K562 (cell line): ENCODE results near the gene ZDHHC16. TPM values are rescaled to one million over a fixed set of nuclear protein-coding genes. Genes with fewer than 3 reads are reported as not detected.

Experiments used
- ATAC-seq: fragments of 200-7000 bp; cut with Tn5 transposase; 3 replicates; pipeline ENCODE4 v1.9.1; 2020; ENCODE audit warnings: moderate library complexity
- BruUV-seq: library from RNA; stranded (reverse); fragments of 400-500 nt; replicated peaks from 2 replicates; lab custom pipeline; 2021; lab: Mats Ljungman, UMichigan
- CTCF ChIA-PET: fragments of 300-600 bp; formaldehyde crosslinking; extraction: SDS; loops from one replicate; lab custom pipeline; 2021; ENCODE audit warnings: low intra/inter-chr PET ratio; lab: Yijun Ruan, JAX
- POLR2A ChIA-PET: fragments of 300-600, 350-650 bp; sonication (Branson Sonifier 250); formaldehyde crosslinking; extraction: SDS; loops from one replicate; lab custom pipeline; 2021; ENCODE audit warnings: antibody characterized with exemption, inconsistent platforms; lab: Yijun Ruan, JAX
- DNase-seq, 4 experiments: peaks; one replicate each; pipeline versions ENCODE4 v3.0.0 to v3.0.0-alpha.2; 2011 to 2018; ENCODE audit warnings: low spot score in 3 of 4, mixed read lengths in 3 of 4; ENCODE audit errors: extremely low read depth in 1 of 4
- FAIRE-seq: peaks from 2 replicates; lab custom pipeline; 2011; peaks lifted over from hg19 to GRCh38; lab: Jason Lieb, UNC
- H2AFZ ChIP-seq: 2 replicates; pipeline ENCODE4 v1.6.0; 2011; ENCODE audit warnings: low read depth, low read length, control low read depth, inconsistent platforms
- H3K27ac ChIP-seq: fragments of 200-600 bp; 3 replicates; pipeline ENCODE4 v1.8.0; 2011; ENCODE audit warnings: low read depth, mild to moderate bottlenecking, control low read depth, inconsistent platforms, low read length, moderate library complexity, mixed read lengths; ENCODE audit errors: extremely low read depth
- H3K27me3 ChIP-seq, 2 experiments: fragments of 300-600 bp in 1 of 2; 2 replicates in 1 of 2; 3 replicates in 1 of 2; pipeline versions ENCODE4 v1.6.0 to v1.8.0; 2011; ENCODE audit warnings: inconsistent platforms in 2 of 2, low read length in 2 of 2, mild to moderate bottlenecking in 1 of 2, mixed read lengths in 1 of 2, moderate library complexity in 1 of 2; ENCODE audit not compliant: control insufficient read depth in 2 of 2, insufficient read depth in 2 of 2
- H3K36me3 ChIP-seq: fragments of 300-600 bp; 3 replicates; pipeline ENCODE4 v1.8.0; 2011; ENCODE audit warnings: mild to moderate bottlenecking, low read length, inconsistent platforms; ENCODE audit not compliant: control insufficient read depth, insufficient read depth
- H3K4me1 ChIP-seq, 2 experiments: fragments of 200-600 bp in 1 of 2; replicated peaks in 1 of 2; 2 replicates in 1 of 2; 3 replicates in 1 of 2; pipeline versions ENCODE4 v1.5.1 to v1.8.0; 2011; ENCODE audit warnings: inconsistent platforms in 2 of 2, low read length in 2 of 2, mild to moderate bottlenecking in 1 of 2, mixed read lengths in 1 of 2, moderate library complexity in 1 of 2; ENCODE audit not compliant: control insufficient read depth in 2 of 2, insufficient read depth in 2 of 2
- H3K4me2 ChIP-seq: 2 replicates; pipeline ENCODE4 v1.6.1; 2011; ENCODE audit warnings: low read length, control low read depth, inconsistent platforms, mixed read lengths; ENCODE audit not compliant: insufficient read depth
- H3K4me3 ChIP-seq: fragments of 200-600 bp; sonication (generic), shearing (Covaris generic); 2 replicates; pipeline ENCODE4 v1.5.1; 2016; ENCODE audit warnings: control low read depth, inconsistent platforms
- H3K79me2 ChIP-seq: fragments of 200-600 bp; 3 replicates; pipeline ENCODE4 v1.8.0; 2011; ENCODE audit warnings: low read length, inconsistent platforms; ENCODE audit not compliant: control insufficient read depth, insufficient read depth
- H3K9ac ChIP-seq, 2 experiments: 2 replicates each; pipeline versions ENCODE4 v1.6.0 to v1.6.1; 2011; ENCODE audit warnings: low read depth in 2 of 2, low read length in 2 of 2, control low read depth in 1 of 2, inconsistent platforms in 1 of 2, mild to moderate bottlenecking in 1 of 2, mixed read lengths in 1 of 2; ENCODE audit not compliant: insufficient read depth in 1 of 2
- H3K9me1 ChIP-seq: one replicate; pipeline ENCODE4 v1.6.0; 2011; ENCODE audit warnings: inconsistent platforms, mild to moderate bottlenecking, low read length, moderate library complexity; ENCODE audit not compliant: control insufficient read depth, insufficient read depth
- H3K9me3 ChIP-seq: replicated peaks from 2 replicates; pipeline ENCODE4 v1.5.1; 2011; ENCODE audit warnings: low read depth, low read length, inconsistent platforms; ENCODE audit not compliant: control insufficient read depth, insufficient read depth
- H4K20me1 ChIP-seq: replicated peaks from 2 replicates; pipeline ENCODE4 v1.6.1; 2011; ENCODE audit warnings: low read length, inconsistent platforms, mixed read lengths; ENCODE audit not compliant: control insufficient read depth, insufficient read depth
- ATF2 ChIP-seq: sonication (generic); formaldehyde crosslinking; IDR thresholded peaks from 2 replicates; pipeline ENCODE4 v1.8.1; 2022; ENCODE audit warnings: missing genetic modification reagents
- CTCF ChIP-seq, 3 experiments: IDR thresholded peaks in 2 of 3; conservative IDR thresholded peaks in 1 of 3; 2 replicates each; pipeline ENCODE4 v1.5.1; 2011 to 2012; ENCODE audit warnings: low read length in 3 of 3, mild to moderate bottlenecking in 3 of 3, control low read depth in 2 of 3, improper control_type of control experiment in 1 of 3, inconsistent platforms in 1 of 3, low read depth in 1 of 3, mixed read lengths in 1 of 3, moderate library complexity in 1 of 3; ENCODE audit not compliant: insufficient read depth in 2 of 3
- HOXB6 ChIP-seq: fragments of 250-450 bp; sonication (Bioruptor Pico); IDR thresholded peaks from 2 replicates; pipeline ENCODE4 v1.5.1; 2022; ENCODE audit warnings: mild to moderate bottlenecking, borderline replicate concordance
- MCM5 ChIP-seq: fragments of 450-650 bp; IDR thresholded peaks from 2 replicates; pipeline ENCODE4 v1.6.1; 2016; ENCODE audit warnings: low read depth
- MTA1 ChIP-seq: fragments of 450-650 bp; IDR thresholded peaks from 2 replicates; pipeline ENCODE4 v1.6.1; 2017; ENCODE audit warnings: borderline replicate concordance
- NR2C1 ChIP-seq, 2 experiments: fragments of 450-650 bp; IDR thresholded peaks; 2 replicates each; pipeline ENCODE4 v1.6.1; 2017; ENCODE audit warnings: mild to moderate bottlenecking in 2 of 2, antibody characterized with exemption in 1 of 2, inconsistent platforms in 1 of 2, missing compliant biosample characterization in 1 of 2, missing genetic modification characterization in 1 of 2
- NUFIP1 ChIP-seq: fragments of 450-650 bp; IDR thresholded peaks from 2 replicates; pipeline ENCODE4 v1.6.1; 2018; ENCODE audit not compliant: partially characterized antibody
- POLR2A ChIP-seq: fragments of 450-650 bp; conservative IDR thresholded peaks from 2 replicates; pipeline ENCODE4 v1.6.1; 2016
- SAFB2 ChIP-seq: fragments of 200-400 bp; formaldehyde crosslinking; IDR thresholded peaks from 2 replicates; pipeline ENCODE4 v1.6.1; 2018; ENCODE audit warnings: borderline replicate concordance, low read length, low read depth, moderate library complexity; ENCODE audit not compliant: severe bottlenecking
- SREBF2 ChIP-seq: sonication (generic); formaldehyde crosslinking; IDR thresholded peaks from 2 replicates; pipeline ENCODE4 v1.4.0; 2020; ENCODE audit warnings: mild to moderate bottlenecking, missing genetic modification reagents
- ZBTB1 ChIP-seq: sonication (generic); formaldehyde crosslinking; IDR thresholded peaks from 2 replicates; pipeline ENCODE4 v1.8.1; 2023; ENCODE audit warnings: missing genetic modification reagents, low read depth, mild to moderate bottlenecking, borderline replicate concordance
- WGBS: fragments of 100-300 bp; shearing (Covaris generic); methylation state at CpG from one replicate; pipeline ENCODE4 v1.1.6; 2016; ENCODE audit warnings: low coverage, mixed read lengths; ENCODE audit not compliant: insufficient coverage; ENCODE audit errors: missing lambda C conversion rate; 5-methylcytosine and 5-hydroxymethylcytosine counted together
- in situ Hi-C: fragments of 300-500 bp; cut with MboI; formaldehyde crosslinking; loops from 4 replicates; pipeline ENCODE4 v1.15.0; 2018; ENCODE audit warnings: inconsistent platforms, mixed read lengths
- intact Hi-C: fragments of 100-400 bp; cut with micrococcal nuclease; formaldehyde crosslinking; loops from 2 replicates; pipeline ENCODE4 v1.14.2; 2022
- polyA plus RNA-seq, 8 experiments: library from polyadenylated mRNA; depleted of rRNA in 4 of 8; stranded (reverse) in 5 of 8; unstranded in 3 of 8; fragments of >200 nt; fragmentation: Nextera tagmentation in 2 of 8; fragmentation: Illumina TruSeq in 1 of 8; extraction: Ambion mirVana in 2 of 8; extraction: Trizol in 1 of 8; gene quantifications; 2 replicates each; pipeline versions ENCODE4 v1.2.1 to v1.2.3, GENCODE V29; 2011 to 2014; ENCODE audit warnings: inconsistent platforms in 1 of 8, missing spikeins in 1 of 8
- total RNA-seq, 7 experiments: library from RNA; depleted of rRNA in 6 of 7; stranded (reverse); fragments of >200 nt in 6 of 7; fragmentation: Illumina TruSeq in 2 of 7; extraction: Trizol in 2 of 7; gene quantifications; 2 replicates each; pipeline versions ENCODE4 v1.2.1 to v1.2.3, GENCODE V29; 2011 to 2021; ENCODE audit warnings: low replicate concordance in 1 of 7

The ZDHHC16 gene
- total and polyA plus RNA-seq, 9 of the 15 experiments (the other 6 are each of a cell fraction or from before 2014, with no cell fraction given), result 12.5 to 33.8 (median 21.3) TPM

GRCh38 chr10:97456686-97457065 is 10.7 kb downstream of the ZDHHC16 start:
- in situ Hi-C loops, result no loop called here

GRCh38 chr10:97459111-97459510 is 13.1 kb downstream of the ZDHHC16 start:
- no peak overlapping the region for H3K4me2 ChIP-seq
- no peaks in the 10 kb centered on the region for H3K9me3 ChIP-seq
- no peaks in the 10 kb centered on the region for H3K9me1 ChIP-seq
- ATAC-seq (no peak), DNase-seq (no peak), FAIRE-seq (no peak)
- no peaks in the 10 kb centered on the region for H3K79me2 ChIP-seq
- BruUV-seq, result no TSS peak
- no peak for TF ChIP-seq SREBF2
- no peak for TF ChIP-seq ATF2 (CRISPR knock-in tag)
- TF ChIP-seq MTA1, result no peak
- no peak for TF ChIP-seq ZBTB1 (CRISPR knock-in tag)
- no peak for TF ChIP-seq NR2C1 (IDR thresholded peaks at IDR 0.05)
- TF ChIP-seq NR2C1 (tag; IDR thresholded peaks at IDR 0.05), result no peak
- no peak for TF ChIP-seq CTCF (IDR thresholded peaks at IDR 0.05 in 2 of 3, conservative IDR thresholded peaks at IDR 0.05 in 1 of 3; ENCODE audit: insufficient read depth in 2 of 3, low read depth in 1 of 3, low read length in 3 of 3)
- no peak for TF ChIP-seq NUFIP1
- no peak for TF ChIP-seq SAFB2
- no peaks in the 10 kb centered on the region; a peak in 2 of 5 replicates for H3K4me1 ChIP-seq
- H2AFZ ChIP-seq, result no peak overlapping the region
- intact Hi-C loops (no loop called here), in situ Hi-C loops (no loop called here)
- no peak overlapping the region for H3K4me3 ChIP-seq
- H4K20me1 ChIP-seq, result no peaks in the 10 kb centered on the region
- H3K27me3 ChIP-seq, result no peaks in the 10 kb centered on the region
- CTCF ChIA-PET, result no interaction called here
- H3K9ac ChIP-seq, result no peak overlapping the region
- POLR2A ChIA-PET, result interaction anchor here (1.0 kb wide), 1 partner anchor 8 kb away, joined by 4 read pairs; no protein-coding TSS in a partner anchor
- H3K36me3 ChIP-seq, result peaks cover 92% of the 10 kb centered on the region
- WGBS, result 98% methylated on average over 6 of the region's 7 CpGs
- H3K27ac ChIP-seq, result no peak overlapping the region

More at GRCh38 chr10:97456686-97457065, 10.7 kb downstream of the ZDHHC16 start:
- WGBS, result 100% methylated on average over 1 of the region's 3 CpGs
- Histone ChIP-seq H3K4me2 (no peak overlapping the region), H4K20me1 (no peaks in the 10 kb centered on the region), H3K4me1 (peaks cover 0 to under 1% of the 10 kb centered on the region in 2 experiments; a peak in 3 of 5 replicates), H3K9me3 (no peaks in the 10 kb centered on the region), H3K27ac (no peak overlapping the region), H3K9ac (no peak overlapping the region), H3K9me1 (no peaks in the 10 kb centered on the region), H3K36me3 (peaks cover 90% of the 10 kb centered on the region; the same call in 2 of the 3 replicates), H2AFZ (no peak overlapping the region), H3K79me2 (no peaks in the 10 kb centered on the region), H3K27me3 (no peaks in the 10 kb centered on the region), H3K4me3 (no peak overlapping the region)
- ChIA-PET POLR2A (interaction anchor here (0.7 to 1.2 kb wide), 3 partner anchors 8 to 38 kb away, joined by 3 to 4 read pairs (median 3); no protein-coding TSS in a partner anchor), CTCF (no interaction called here)
- DNase-seq, result no peak
- ATAC-seq, result no peak
- intact Hi-C loops, result no loop called here
- TF ChIP-seq MCM5, result no peak
- no peak for TF ChIP-seq MTA1
- TF ChIP-seq POLR2A, result 0 out of 2 replicates have a peak, but pooled peaks have one; percentile 6
- TF ChIP-seq HOXB6 (CRISPR knock-in tag), result no peak
- no TSS peak for BruUV-seq
- FAIRE-seq, result no peak
